Breast epithelium (tissue), 4 donors: ENCODE data around the gene MAD1L1. TPM values are rescaled to one million over a fixed set of nuclear protein-coding genes. Genes with fewer than 3 reads are reported as not detected.
A peak's percentile ranks its signal among the peaks of the same experiment; 100 is the strongest.

Experiments used
- DNase-seq, 2 donors: peaks; one replicate each; pipeline ENCODE4 v3.0.0-alpha.2; 2019; ENCODE audit warnings: low spot score in 2 of 2
- H3K27ac ChIP-seq, 2 donors: fragments of 200-600 bp; sonication (generic) in 1 of 2; one replicate each; pipeline ENCODE4 v1.5.1; 2016 to 2019; ENCODE audit warnings: mild to moderate bottlenecking in 1 of 2
- H3K27me3 ChIP-seq, 2 donors: fragments of 200-600 bp; sonication (generic) in 1 of 2; one replicate each; pipeline versions ENCODE4 v1.5.1 to v1.6.0; 2017 to 2019; ENCODE audit warnings: control low read depth in 1 of 2, mild to moderate bottlenecking in 1 of 2
- H3K36me3 ChIP-seq: fragments of 200-600 bp; one replicate; pipeline ENCODE4 v1.5.1; 2019
- H3K4me1 ChIP-seq, 2 donors: fragments of 200-600 bp; sonication (generic); one replicate each; pipeline ENCODE4 v1.5.1; 2016 to 2019; ENCODE audit warnings: control low read depth in 1 of 2
- H3K4me3 ChIP-seq, 3 donors: fragments of 200-600 bp; sonication (generic); 1 replicate in 2 of 3; 2 replicates in 1 of 3; pipeline ENCODE4 v1.5.1; 2016 to 2019; ENCODE audit warnings: mild to moderate bottlenecking in 3 of 3, moderate library complexity in 2 of 3
- H3K9me3 ChIP-seq, 2 donors: fragments of 200-600 bp; sonication (generic) in 1 of 2; one replicate each; pipeline ENCODE4 v1.5.1; 2016 to 2019; ENCODE audit warnings: control low read depth in 1 of 2
- POLR2A ChIP-seq: fragments of 450-650 bp; IDR thresholded peaks from one replicate; pipeline ENCODE4 v1.6.1; 2016; ENCODE audit warnings: antibody characterized with exemption, mild to moderate bottlenecking, moderate library complexity
- POLR2AphosphoS5 ChIP-seq, 3 donors: sonication (generic); formaldehyde crosslinking; IDR thresholded peaks; one replicate each; pipeline ENCODE4 v1.6.1; 2017; ENCODE audit warnings: antibody characterized with exemption in 3 of 3
- intact Hi-C: fragments of 100-400 bp; cut with DNase I; formaldehyde crosslinking; loops from one replicate; pipeline ENCODE4 v1.15.1; 2023; ENCODE audit warnings: low total_unique reads
- total RNA-seq, 3 donors: library from RNA; depleted of rRNA; stranded (reverse); fragments of >200 nt; gene quantifications; one replicate each; pipeline ENCODE4 v1.1.0, GENCODE V29; 2016
- TF ChIP-seq, protein P1 (sequence below), 3 donors: fragments of 450-650 bp; IDR thresholded peaks; one replicate each; pipeline ENCODE4 v1.5.1; 2016 to 2017; ENCODE audit warnings: antibody characterized with exemption in 3 of 3, mild to moderate bottlenecking in 3 of 3, moderate library complexity in 3 of 3

Gene MAD1L1
- total RNA-seq, 3 donors from 2014 or later, result 27.7 to 33.9 (median 28.8) TPM

DNA sequence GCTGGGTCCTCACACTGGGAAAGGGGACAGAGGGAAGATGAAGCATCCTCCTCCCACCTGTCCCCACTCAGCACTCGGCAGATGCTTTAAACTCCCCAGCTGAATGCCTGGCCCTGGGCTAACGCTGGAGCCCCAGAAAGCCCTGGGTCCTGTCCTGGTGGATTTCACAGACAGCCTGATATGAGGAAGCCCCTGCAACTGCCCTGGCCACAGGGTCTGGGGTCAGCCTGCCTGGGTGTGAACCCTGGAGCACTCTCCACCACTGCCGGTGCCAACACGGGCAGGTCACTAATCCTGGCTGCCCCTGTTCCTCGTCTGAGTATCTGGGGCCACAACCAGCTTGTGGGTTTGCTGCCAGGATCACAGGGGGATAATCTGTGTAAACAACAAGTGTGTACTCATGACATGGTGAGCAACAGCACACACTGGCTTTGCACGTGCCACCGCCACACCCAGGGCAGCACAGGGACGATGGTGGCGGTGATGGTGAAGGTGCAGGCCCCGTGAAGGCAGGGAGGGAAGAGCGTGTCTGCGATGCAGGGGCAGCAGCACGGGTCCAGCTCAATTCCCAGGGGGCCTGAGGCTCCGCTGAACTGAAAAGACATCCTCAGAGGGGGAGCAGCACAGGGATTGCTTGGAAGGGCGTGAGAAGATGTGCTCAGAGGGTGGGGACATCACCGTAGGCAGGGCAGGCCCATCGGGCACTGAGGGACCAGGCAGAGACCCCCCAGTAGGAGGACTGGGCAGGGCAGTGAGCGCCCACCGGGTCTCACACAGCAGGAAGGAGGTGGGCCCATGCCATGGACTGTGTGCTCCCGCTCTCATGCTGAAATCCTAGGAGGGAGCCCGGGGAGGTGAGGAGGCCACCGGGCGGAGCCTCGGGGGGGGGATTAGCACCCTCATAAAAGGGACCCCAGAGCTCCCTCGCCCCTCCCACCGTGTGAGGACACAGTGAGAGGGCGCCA is 238.7 kb downstream of the MAD1L1 start:
- no peak for TF ChIP-seq POLR2AphosphoS5 (IDR thresholded peaks at IDR 0.05)
- TF ChIP-seq, protein P1, sequence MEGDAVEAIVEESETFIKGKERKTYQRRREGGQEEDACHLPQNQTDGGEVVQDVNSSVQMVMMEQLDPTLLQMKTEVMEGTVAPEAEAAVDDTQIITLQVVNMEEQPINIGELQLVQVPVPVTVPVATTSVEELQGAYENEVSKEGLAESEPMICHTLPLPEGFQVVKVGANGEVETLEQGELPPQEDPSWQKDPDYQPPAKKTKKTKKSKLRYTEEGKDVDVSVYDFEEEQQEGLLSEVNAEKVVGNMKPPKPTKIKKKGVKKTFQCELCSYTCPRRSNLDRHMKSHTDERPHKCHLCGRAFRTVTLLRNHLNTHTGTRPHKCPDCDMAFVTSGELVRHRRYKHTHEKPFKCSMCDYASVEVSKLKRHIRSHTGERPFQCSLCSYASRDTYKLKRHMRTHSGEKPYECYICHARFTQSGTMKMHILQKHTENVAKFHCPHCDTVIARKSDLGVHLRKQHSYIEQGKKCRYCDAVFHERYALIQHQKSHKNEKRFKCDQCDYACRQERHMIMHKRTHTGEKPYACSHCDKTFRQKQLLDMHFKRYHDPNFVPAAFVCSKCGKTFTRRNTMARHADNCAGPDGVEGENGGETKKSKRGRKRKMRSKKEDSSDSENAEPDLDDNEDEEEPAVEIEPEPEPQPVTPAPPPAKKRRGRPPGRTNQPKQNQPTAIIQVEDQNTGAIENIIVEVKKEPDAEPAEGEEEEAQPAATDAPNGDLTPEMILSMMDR (IDR thresholded peaks at IDR 0.05), result no peak
- TF ChIP-seq POLR2A, result no peak
- DNase-seq, result no peak
- intact Hi-C loops, result no loop called here
- no peak overlapping the region for H3K4me3 ChIP-seq
- no peaks in the 10 kb centered on the region for H3K4me1 ChIP-seq
- peak overlapping the region in 1 of 2 donors; percentile 25 for H3K27ac ChIP-seq
- H3K36me3 ChIP-seq, result no peaks in the 10 kb centered on the region
- H3K27me3 ChIP-seq, result no peaks in the 10 kb centered on the region
- no peaks in the 10 kb centered on the region for H3K9me3 ChIP-seq

DNA sequence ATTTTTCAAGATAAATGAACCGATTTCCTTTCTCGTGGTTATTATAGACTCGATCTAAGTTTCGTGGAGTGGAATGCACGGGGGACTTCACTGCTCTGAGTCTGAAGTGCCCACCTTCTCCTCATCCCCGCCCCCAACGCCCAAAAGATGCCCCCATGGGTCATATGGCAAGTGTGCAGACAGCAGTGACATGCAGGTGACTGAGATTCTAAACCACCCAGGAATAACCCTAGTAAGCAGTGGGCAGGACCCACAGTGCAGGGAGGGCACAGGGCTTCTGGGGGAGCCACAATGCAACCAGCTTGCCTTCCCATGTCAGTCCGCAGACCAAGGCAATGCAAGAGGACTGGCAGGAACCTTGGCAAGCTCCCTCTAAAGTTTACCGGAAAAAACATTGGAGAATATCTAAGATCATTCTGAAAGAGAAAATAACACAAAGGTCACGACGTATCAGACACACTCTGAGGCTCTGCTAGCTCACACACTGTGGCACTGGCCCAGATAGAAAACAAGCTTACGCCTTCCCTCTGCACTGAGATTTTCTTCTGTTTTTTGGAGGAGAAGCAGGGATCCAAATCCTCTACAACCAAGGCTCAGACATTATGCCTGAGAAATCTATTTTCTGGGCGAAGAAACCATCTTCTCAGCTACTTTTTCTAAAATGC is 239.6 kb downstream of the MAD1L1 start:
- TF ChIP-seq, protein P1 (IDR thresholded peaks at IDR 0.05), result no peak
- TF ChIP-seq POLR2AphosphoS5 (IDR thresholded peaks at IDR 0.05) (no peak), POLR2A (no peak)
- intact Hi-C loops, result no loop called here
- Histone ChIP-seq H3K4me1 (no peaks in the 10 kb centered on the region), H3K9me3 (no peaks in the 10 kb centered on the region), H3K4me3 (no peak overlapping the region), H3K27me3 (no peaks in the 10 kb centered on the region), H3K27ac (no peak overlapping the region), H3K36me3 (no peaks in the 10 kb centered on the region)
- DNase-seq, result no peak

DNA sequence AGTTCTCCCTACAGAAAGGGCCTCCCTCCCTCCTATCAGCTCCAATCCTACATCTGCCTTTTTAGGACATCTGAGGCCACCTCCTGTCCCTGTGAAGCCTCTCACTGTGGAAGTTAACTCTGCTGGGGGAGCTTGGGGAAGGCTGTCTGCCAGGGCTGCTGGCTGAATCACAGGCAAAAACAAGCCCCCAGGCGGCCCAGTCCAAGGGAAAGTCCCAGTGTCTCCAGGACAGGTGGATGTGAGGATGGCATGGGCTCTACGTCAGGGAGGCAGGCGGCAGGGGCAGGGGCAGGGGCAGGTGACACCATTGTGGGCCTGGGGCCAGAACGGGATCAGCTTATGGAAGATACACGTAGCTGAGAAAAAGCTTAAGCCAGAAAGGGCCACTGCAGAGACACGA is 240.2 kb downstream of the MAD1L1 start:
- DNase-seq, result no peak
- intact Hi-C loops, result no loop called here
- no peaks in the 10 kb centered on the region for H3K36me3 ChIP-seq
- H3K4me1 ChIP-seq, result no peaks in the 10 kb centered on the region
- no peaks in the 10 kb centered on the region for H3K27me3 ChIP-seq
- no peak overlapping the region for H3K4me3 ChIP-seq
- no peak overlapping the region for H3K27ac ChIP-seq
- H3K9me3 ChIP-seq, result no peaks in the 10 kb centered on the region
- no peak for TF ChIP-seq POLR2A
- TF ChIP-seq POLR2AphosphoS5 (IDR thresholded peaks at IDR 0.05), result no peak
- TF ChIP-seq, protein P1 (IDR thresholded peaks at IDR 0.05), result no peak

DNA sequence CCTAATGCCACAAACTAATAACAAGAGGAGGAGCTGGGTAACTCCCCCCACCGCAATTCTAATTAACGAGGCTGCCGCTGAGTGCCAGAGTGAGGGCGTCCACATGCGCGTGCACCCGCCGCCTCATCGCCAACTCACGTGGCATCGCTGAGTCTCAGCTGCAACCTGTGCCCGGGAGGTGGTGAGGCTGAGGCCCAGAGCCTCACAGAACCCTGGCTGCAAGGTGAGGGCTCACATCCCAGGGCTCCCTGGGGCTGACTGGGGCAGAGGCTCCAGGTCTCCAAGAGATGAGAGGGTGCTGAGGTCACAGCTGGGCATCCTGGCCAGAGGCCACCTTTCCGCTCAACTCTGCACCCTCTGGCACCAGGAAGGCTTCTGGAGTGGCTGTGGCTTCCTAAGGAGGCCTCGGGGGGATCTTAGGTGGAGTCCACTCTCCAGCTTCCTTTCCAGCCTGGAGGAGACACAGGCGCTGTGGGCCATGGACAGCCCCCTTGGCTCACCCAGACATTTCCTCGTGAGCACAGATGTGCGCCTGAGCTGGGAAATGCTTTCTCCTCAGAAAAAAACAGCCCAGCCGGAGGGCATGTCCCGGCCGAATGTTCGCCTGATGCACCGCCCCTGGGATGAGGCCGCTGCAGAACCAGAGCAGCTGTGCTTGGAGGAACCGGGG is 242.6 kb downstream of the MAD1L1 start:
- no peaks in the 10 kb centered on the region for H3K36me3 ChIP-seq
- intact Hi-C loops, result no loop called here
- no peaks in the 10 kb centered on the region for H3K27me3 ChIP-seq
- no peaks in the 10 kb centered on the region for H3K9me3 ChIP-seq
- no peak overlapping the region for H3K4me3 ChIP-seq
- TF ChIP-seq POLR2A (no peak), POLR2AphosphoS5 (IDR thresholded peaks at IDR 0.05) (no peak)
- TF ChIP-seq, protein P1 (IDR thresholded peaks at IDR 0.05), result no peak
- peak overlapping the region in 1 of 2 donors; percentile 12 for H3K27ac ChIP-seq
- no peak for DNase-seq
- no peaks in the 10 kb centered on the region for H3K4me1 ChIP-seq
